ENCODE results near the gene EPG5. TPM values are rescaled to one million over a fixed set of nuclear protein-coding genes. Genes with fewer than 3 reads are reported as not detected.

Gene EPG5
- total RNA-seq, 6 donors from 2014 or later = 28.6 to 109 (median 39.6) TPM

- WGBS, 2 donors = 67% methylated on average over 5 of the region's 5 CpGs
- TF ChIP-seq CTCF (IDR thresholded peaks at IDR 0.05) = no peak
- no peak for TF ChIP-seq EP300 (IDR thresholded peaks at IDR 0.05)
- TF ChIP-seq POLR2A (IDR thresholded peaks at IDR 0.05) = no peak
- TF ChIP-seq POLR2AphosphoS5 (IDR thresholded peaks at IDR 0.05) = no peak
- H3K36me3 ChIP-seq = peaks cover 25 to 90% (median 37%) of the 10 kb centered on the region in 4 donors
These were observed 95.6 kb downstream of the EPG5 start for GRCh38 chr18:45871431-45872084.

GRCh38 chr18:45870419-45870818, 96.7 kb downstream of the EPG5 start:
- 95 to 98% methylated on average over 7 of the region's 7 CpGs for WGBS, 2 donors

More at GRCh38 chr18:45871431-45872084, 95.6 kb downstream of the EPG5 start:
- ATAC-seq (ENCODE audit: low FRiP score in 2 of 2) = no peak
- Histone ChIP-seq H3K4me1 (no peaks in the 10 kb centered on the region), H3K4me3 (no peak overlapping the region), H3K9me3 (no peaks in the 10 kb centered on the region), H3K27ac (no peak overlapping the region), H3K27me3 (no peaks in the 10 kb centered on the region)
- DNase-seq = no peak

GRCh38 chr18:45865466-45865865, 101.7 kb downstream of the EPG5 start:
- TF ChIP-seq EP300 (IDR thresholded peaks at IDR 0.05) (no peak), CTCF (IDR thresholded peaks at IDR 0.05) (no peak), POLR2AphosphoS5 (IDR thresholded peaks at IDR 0.05) (no peak), POLR2A (IDR thresholded peaks at IDR 0.05) (no peak)
- peaks cover 30 to 98% (median 54%) of the 10 kb centered on the region in 4 donors for H3K36me3 ChIP-seq
- DNase-seq = no peak

More at GRCh38 chr18:45870419-45870818, 96.7 kb downstream of the EPG5 start:
- no peak for ATAC-seq (ENCODE audit: low FRiP score in 2 of 2)
- TF ChIP-seq EP300 (IDR thresholded peaks at IDR 0.05) = no peak
- no peak for TF ChIP-seq CTCF (IDR thresholded peaks at IDR 0.05)
- TF ChIP-seq POLR2AphosphoS5 (IDR thresholded peaks at IDR 0.05) = no peak
- TF ChIP-seq POLR2A (IDR thresholded peaks at IDR 0.05) = no peak
- Histone ChIP-seq H3K27me3 (no peaks in the 10 kb centered on the region), H3K4me1 (no peaks in the 10 kb centered on the region), H3K36me3 (peaks cover 28 to 90% (median 40%) of the 10 kb centered on the region in 4 donors), H3K27ac (no peak overlapping the region), H3K4me3 (no peak overlapping the region), H3K9me3 (no peaks in the 10 kb centered on the region)
- DNase-seq = no peak

GRCh38 chr18:45864081-45864480, 103.0 kb downstream of the EPG5 start:
- 87 to 97% methylated on average over 5 of the region's 5 CpGs for WGBS, 2 donors

More at GRCh38 chr18:45865466-45865865, 101.7 kb downstream of the EPG5 start:
- 97 to 100% methylated on average over 5 of the region's 5 CpGs for WGBS, 2 donors
- no peaks in the 10 kb centered on the region for H3K27me3 ChIP-seq
- ATAC-seq (ENCODE audit: low FRiP score in 2 of 2) = no peak
- H3K4me3 ChIP-seq = no peak overlapping the region
- no peaks in the 10 kb centered on the region for H3K4me1 ChIP-seq
- no peak overlapping the region for H3K27ac ChIP-seq
- H3K9me3 ChIP-seq = no peaks in the 10 kb centered on the region

More at GRCh38 chr18:45864081-45864480, 103.0 kb downstream of the EPG5 start:
- no peak overlapping the region for H3K4me3 ChIP-seq
- H3K9me3 ChIP-seq = no peaks in the 10 kb centered on the region
- no peak for ATAC-seq (ENCODE audit: low FRiP score in 2 of 2)
- H3K36me3 ChIP-seq = peaks cover 41 to 99% (median 61%) of the 10 kb centered on the region in 4 donors
- no peak for DNase-seq
- H3K4me1 ChIP-seq = no peaks in the 10 kb centered on the region
- no peaks in the 10 kb centered on the region for H3K27me3 ChIP-seq
- TF ChIP-seq CTCF (IDR thresholded peaks at IDR 0.05) = no peak
- no peak for TF ChIP-seq POLR2A (IDR thresholded peaks at IDR 0.05)
- TF ChIP-seq EP300 (IDR thresholded peaks at IDR 0.05) = no peak
- TF ChIP-seq POLR2AphosphoS5 (IDR thresholded peaks at IDR 0.05) = no peak
- H3K27ac ChIP-seq = no peak overlapping the region

Measured in upper lobe of left lung (tissue), 6 donors.